ENCODE data around the gene PON3. TPM values are rescaled to one million over a fixed set of nuclear protein-coding genes. Genes with fewer than 3 reads are reported as not detected.

Gene PON3
- total and polyA plus RNA-seq, 2 donors from 2014 or later: 1.6 to 1.9 TPM

- Histone ChIP-seq H3K4me3 (ENCODE audit: low read length in 3 of 3) (no peak overlapping the region), H3K4me1 (ENCODE audit: control insufficient read depth in 2 of 3, insufficient read depth in 2 of 3, low read depth in 1 of 3, low read length in 3 of 3) (no peaks in the 10 kb centered on the region), H3K27ac (ENCODE audit: low read depth in 2 of 2, low read length in 2 of 2) (no peak overlapping the region), H3K36me3 (ENCODE audit: control insufficient read depth in 2 of 3, insufficient read depth in 3 of 3, low read length in 3 of 3) (peaks cover 2 to 9% (median 8%) of the 10 kb centered on the region in 3 donors), H3K9me3 (ENCODE audit: control insufficient read depth in 2 of 3, insufficient read depth in 1 of 3, low read length in 3 of 3) (no peaks in the 10 kb centered on the region), H3K9ac (ENCODE audit: low read length in 3 of 3) (no peak overlapping the region), H3K27me3 (ENCODE audit: control insufficient read depth, insufficient read depth, low read length) (no peaks in the 10 kb centered on the region)
- FAIRE-seq: no peak
- TF ChIP-seq, protein P1, sequence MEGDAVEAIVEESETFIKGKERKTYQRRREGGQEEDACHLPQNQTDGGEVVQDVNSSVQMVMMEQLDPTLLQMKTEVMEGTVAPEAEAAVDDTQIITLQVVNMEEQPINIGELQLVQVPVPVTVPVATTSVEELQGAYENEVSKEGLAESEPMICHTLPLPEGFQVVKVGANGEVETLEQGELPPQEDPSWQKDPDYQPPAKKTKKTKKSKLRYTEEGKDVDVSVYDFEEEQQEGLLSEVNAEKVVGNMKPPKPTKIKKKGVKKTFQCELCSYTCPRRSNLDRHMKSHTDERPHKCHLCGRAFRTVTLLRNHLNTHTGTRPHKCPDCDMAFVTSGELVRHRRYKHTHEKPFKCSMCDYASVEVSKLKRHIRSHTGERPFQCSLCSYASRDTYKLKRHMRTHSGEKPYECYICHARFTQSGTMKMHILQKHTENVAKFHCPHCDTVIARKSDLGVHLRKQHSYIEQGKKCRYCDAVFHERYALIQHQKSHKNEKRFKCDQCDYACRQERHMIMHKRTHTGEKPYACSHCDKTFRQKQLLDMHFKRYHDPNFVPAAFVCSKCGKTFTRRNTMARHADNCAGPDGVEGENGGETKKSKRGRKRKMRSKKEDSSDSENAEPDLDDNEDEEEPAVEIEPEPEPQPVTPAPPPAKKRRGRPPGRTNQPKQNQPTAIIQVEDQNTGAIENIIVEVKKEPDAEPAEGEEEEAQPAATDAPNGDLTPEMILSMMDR (IDR thresholded peaks at IDR 0.05; ENCODE audit: borderline replicate concordance, extremely low read depth, insufficient read depth): no peak
- no peak for DNase-seq
- intact Hi-C loops (cut with DNase I): no loop called here
These were observed 15.5 kb upstream of the PON3 start for GRCh38 chr7:95411666-95412065.

DNA sequence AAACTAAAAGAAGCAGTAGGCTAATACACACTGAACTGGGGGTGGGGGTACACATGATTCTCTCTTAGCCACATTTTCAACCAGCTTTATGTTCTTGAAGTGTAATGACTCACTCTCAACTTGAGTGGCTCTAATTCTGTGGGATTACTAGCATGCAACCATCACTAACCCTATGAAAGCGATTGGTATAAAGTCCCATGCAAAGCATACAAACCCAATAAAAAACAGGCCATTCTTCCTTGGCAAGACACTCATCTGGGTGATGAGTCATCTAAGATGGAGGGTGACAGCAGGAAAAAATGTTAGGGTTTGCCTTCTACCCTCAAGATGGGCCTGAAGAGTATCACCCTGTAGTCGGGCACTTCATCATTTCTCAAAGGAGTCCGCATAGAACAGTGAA, 14.9 kb upstream of the PON3 start:
- Histone ChIP-seq H3K36me3 (ENCODE audit: control insufficient read depth in 2 of 3, insufficient read depth in 3 of 3, low read length in 3 of 3) (peaks cover 2 to 9% (median 8%) of the 10 kb centered on the region in 3 donors), H3K27ac (ENCODE audit: low read depth in 2 of 2, low read length in 2 of 2) (no peak overlapping the region), H3K4me3 (ENCODE audit: low read length in 3 of 3) (no peak overlapping the region), H3K9me3 (ENCODE audit: control insufficient read depth in 2 of 3, insufficient read depth in 1 of 3, low read length in 3 of 3) (no peaks in the 10 kb centered on the region), H3K27me3 (ENCODE audit: control insufficient read depth, insufficient read depth, low read length) (no peaks in the 10 kb centered on the region), H3K9ac (ENCODE audit: low read length in 3 of 3) (no peak overlapping the region), H3K4me1 (ENCODE audit: control insufficient read depth in 2 of 3, insufficient read depth in 2 of 3, low read depth in 1 of 3, low read length in 3 of 3) (no peaks in the 10 kb centered on the region)
- TF ChIP-seq, protein P1 (IDR thresholded peaks at IDR 0.05; ENCODE audit: borderline replicate concordance, extremely low read depth, insufficient read depth): no peak
- FAIRE-seq (no peak), DNase-seq (no peak)
- intact Hi-C loops (cut with DNase I): no loop called here

DNA sequence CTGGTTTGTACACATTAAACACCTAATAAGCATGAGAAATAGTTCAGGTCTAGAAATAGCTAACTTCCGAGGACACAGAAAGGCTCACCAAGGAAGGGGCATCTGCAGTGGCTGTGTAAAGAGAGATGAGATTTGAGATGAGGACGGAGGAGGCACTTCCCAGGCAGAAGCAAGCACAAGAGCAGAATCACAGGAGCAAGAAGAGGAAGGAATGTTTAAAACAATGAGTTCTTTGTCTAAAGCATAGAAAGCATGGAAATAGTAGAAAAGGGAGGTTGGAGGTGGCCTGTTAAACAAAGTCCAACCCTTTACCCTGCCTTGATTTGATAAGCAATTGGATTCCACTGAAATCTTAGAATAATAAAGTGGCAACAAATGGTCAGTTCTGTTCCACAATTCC, 11.6 kb upstream of the PON3 start:
- intact Hi-C loops (cut with DNase I): no loop called here
- TF ChIP-seq, protein P1 (IDR thresholded peaks at IDR 0.05; ENCODE audit: borderline replicate concordance, extremely low read depth, insufficient read depth): no peak
- Histone ChIP-seq H3K27ac (ENCODE audit: low read depth in 2 of 2, low read length in 2 of 2) (no peak overlapping the region), H3K9ac (ENCODE audit: low read length in 3 of 3) (no peak overlapping the region), H3K4me1 (ENCODE audit: control insufficient read depth in 2 of 3, insufficient read depth in 2 of 3, low read depth in 1 of 3, low read length in 3 of 3) (peaks cover 0 to 2% (median 0%) of the 10 kb centered on the region in 3 donors), H3K36me3 (ENCODE audit: control insufficient read depth in 2 of 3, insufficient read depth in 3 of 3, low read length in 3 of 3) (peaks cover 2 to 9% (median 6%) of the 10 kb centered on the region in 3 donors), H3K27me3 (ENCODE audit: control insufficient read depth, insufficient read depth, low read length) (no peaks in the 10 kb centered on the region), H3K4me3 (ENCODE audit: low read length in 3 of 3) (no peak overlapping the region), H3K9me3 (ENCODE audit: control insufficient read depth in 2 of 3, insufficient read depth in 1 of 3, low read length in 3 of 3) (no peaks in the 10 kb centered on the region)
- FAIRE-seq: no peak
- no peak for DNase-seq

DNA sequence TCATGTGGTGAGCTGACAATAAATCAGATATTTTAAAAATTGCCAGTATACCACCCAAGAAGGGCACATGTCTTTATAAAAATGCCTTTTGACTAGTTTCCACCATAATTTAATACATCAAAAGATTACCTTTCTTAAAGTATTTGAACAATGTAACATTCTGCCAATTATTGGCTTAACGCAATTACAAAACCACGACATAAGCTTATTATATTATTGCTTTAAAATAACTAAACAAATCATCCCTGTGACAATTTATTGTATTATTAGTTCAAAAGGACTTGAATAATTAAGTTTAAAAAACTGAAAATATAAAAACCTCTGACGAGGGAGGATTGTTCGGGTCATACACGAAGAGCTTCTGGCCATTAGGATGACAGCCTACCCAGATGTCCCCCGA, 9.6 kb upstream of the PON3 start:
- FAIRE-seq: no peak
- H3K4me1 ChIP-seq (ENCODE audit: control insufficient read depth in 2 of 3, insufficient read depth in 2 of 3, low read depth in 1 of 3, low read length in 3 of 3): peaks cover 0 to 2% (median 0%) of the 10 kb centered on the region in 3 donors
- TF ChIP-seq, protein P1 (IDR thresholded peaks at IDR 0.05; ENCODE audit: borderline replicate concordance, extremely low read depth, insufficient read depth): no peak
- H3K9ac ChIP-seq (ENCODE audit: low read length in 3 of 3): no peak overlapping the region
- DNase-seq: no peak
- H3K27ac ChIP-seq (ENCODE audit: low read depth in 2 of 2, low read length in 2 of 2): no peak overlapping the region
- intact Hi-C loops (cut with DNase I): no loop called here
- H3K4me3 ChIP-seq (ENCODE audit: low read length in 3 of 3): no peak overlapping the region
- H3K36me3 ChIP-seq (ENCODE audit: control insufficient read depth in 2 of 3, insufficient read depth in 3 of 3, low read length in 3 of 3): peaks cover 2 to 6% (median 2%) of the 10 kb centered on the region in 3 donors
- no peaks in the 10 kb centered on the region for H3K9me3 ChIP-seq (ENCODE audit: control insufficient read depth in 2 of 3, insufficient read depth in 1 of 3, low read length in 3 of 3)
- no peaks in the 10 kb centered on the region for H3K27me3 ChIP-seq (ENCODE audit: control insufficient read depth, insufficient read depth, low read length)
